ENCODE results near the gene TMEM219. TPM values are rescaled to one million over a fixed set of nuclear protein-coding genes. Genes with fewer than 3 reads are reported as not detected.
"Not testable (repeated sequence)": the region's sequence is repeated elsewhere in the genome, so short reads cannot be mapped to it uniquely, and the experiment has no call there.

TMEM219 gene
- polyA plus RNA-seq, 3 donors, result 98.3 to 120 (median 107) TPM

- DNase-seq (ENCODE audit: extremely low read depth in 1 of 11, low read depth in 9 of 11, low spot score in 4 of 11), result no peak
Measured at GRCh38 chr16:30002614-30003346, 40.9 kb downstream of the TMEM219 start.

GRCh38 chr16:30003670-30004423 is 42.0 kb downstream of the TMEM219 start:
- no peak for DNase-seq (ENCODE audit: extremely low read depth in 1 of 11, low read depth in 9 of 11, low spot score in 4 of 11)

GRCh38 chr16:30004424-30004776 is 42.5 kb downstream of the TMEM219 start:
- no peak for DNase-seq (ENCODE audit: extremely low read depth in 1 of 11, low read depth in 9 of 11, low spot score in 4 of 11)

- no peak for DNase-seq (ENCODE audit: extremely low read depth in 1 of 11, low read depth in 9 of 11, low spot score in 4 of 11)
Measured at GRCh38 chr16:30004811-30005242, 42.9 kb downstream of the TMEM219 start.

GRCh38 chr16:30005341-30006094 is 43.6 kb downstream of the TMEM219 start:
- DNase-seq (ENCODE audit: extremely low read depth in 1 of 11, low read depth in 9 of 11, low spot score in 4 of 11), result no peak

- DNase-seq (ENCODE audit: extremely low read depth in 1 of 11, low read depth in 9 of 11, low spot score in 4 of 11), result no peak
Measured at GRCh38 chr16:30006095-30006473, 44.2 kb downstream of the TMEM219 start.

- DNase-seq (ENCODE audit: extremely low read depth in 1 of 11, low read depth in 9 of 11, low spot score in 4 of 11), result no peak
Measured at GRCh38 chr16:30006659-30007377, 44.9 kb downstream of the TMEM219 start.

GRCh38 chr16:30007378-30007895 is 45.6 kb downstream of the TMEM219 start:
- no peak for DNase-seq (ENCODE audit: extremely low read depth in 1 of 11, low read depth in 9 of 11, low spot score in 4 of 11)

GRCh38 chr16:30009085-30009862 is 47.4 kb downstream of the TMEM219 start:
- DNase-seq (ENCODE audit: extremely low read depth in 1 of 11, low read depth in 9 of 11, low spot score in 4 of 11), result no peak

GRCh38 chr16:30009990-30010843 is 48.3 kb downstream of the TMEM219 start:
- no peak for DNase-seq (ENCODE audit: extremely low read depth in 1 of 11, low read depth in 9 of 11, low spot score in 4 of 11)

- no peak for DNase-seq (ENCODE audit: extremely low read depth in 1 of 11, low read depth in 9 of 11, low spot score in 4 of 11)
Measured at GRCh38 chr16:30010844-30011713, 49.2 kb downstream of the TMEM219 start, which contains the start of gene DOC2A. DOC2A (minus strand) TSS chr16:30011027; CDS start chr16:30010222, 805 bp downstream.

GRCh38 chr16:30011714-30012504 is 50.0 kb downstream of the TMEM219 start:
- no peak for DNase-seq (ENCODE audit: extremely low read depth in 1 of 11, low read depth in 9 of 11, low spot score in 4 of 11)

- not testable (repeated sequence) for DNase-seq (ENCODE audit: extremely low read depth in 1 of 11, low read depth in 9 of 11, low spot score in 4 of 11)
Measured at GRCh38 chr16:30012598-30012997, 50.7 kb downstream of the TMEM219 start.

GRCh38 chr16:30015450-30015849 is 53.6 kb downstream of the TMEM219 start:
- DNase-seq (ENCODE audit: extremely low read depth in 1 of 11, low read depth in 9 of 11, low spot score in 4 of 11), result not testable (repeated sequence)

- no peak for DNase-seq (ENCODE audit: extremely low read depth in 1 of 11, low read depth in 9 of 11, low spot score in 4 of 11)
Measured at GRCh38 chr16:30016555-30017276, 54.8 kb downstream of the TMEM219 start.

Measured in renal cortex interstitium (tissue), 11 donors.